ENCODE results near the gene TM6SF1. TPM values are rescaled to one million over a fixed set of nuclear protein-coding genes. Genes with fewer than 3 reads are reported as not detected.

TM6SF1 gene
- total RNA-seq, 4 donors from 2014 or later, result 7.8 to 19.9 (median 12.8) TPM

DNA sequence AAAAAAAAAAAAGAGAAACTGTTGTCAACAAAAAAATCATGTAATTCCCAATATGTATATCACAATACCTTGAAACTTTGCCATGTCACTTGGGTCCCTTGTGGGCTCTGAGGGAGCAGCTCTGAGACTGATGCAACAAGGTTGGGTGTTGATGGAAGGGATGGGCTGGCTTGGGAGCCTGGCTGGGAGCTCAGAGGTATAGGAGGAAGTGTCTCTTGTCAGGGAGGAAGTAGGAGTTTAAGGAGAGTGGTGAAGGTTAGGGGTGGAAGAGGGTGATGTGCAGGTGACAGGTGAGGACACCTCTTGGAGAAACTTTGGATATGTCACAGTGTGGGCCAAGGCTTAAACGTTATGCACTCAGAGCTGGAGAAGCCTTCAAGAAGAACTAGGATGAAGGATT, 2.0 kb upstream of the TM6SF1 start:
- intact Hi-C loops (cut with DNase I), result no loop called here

DNA sequence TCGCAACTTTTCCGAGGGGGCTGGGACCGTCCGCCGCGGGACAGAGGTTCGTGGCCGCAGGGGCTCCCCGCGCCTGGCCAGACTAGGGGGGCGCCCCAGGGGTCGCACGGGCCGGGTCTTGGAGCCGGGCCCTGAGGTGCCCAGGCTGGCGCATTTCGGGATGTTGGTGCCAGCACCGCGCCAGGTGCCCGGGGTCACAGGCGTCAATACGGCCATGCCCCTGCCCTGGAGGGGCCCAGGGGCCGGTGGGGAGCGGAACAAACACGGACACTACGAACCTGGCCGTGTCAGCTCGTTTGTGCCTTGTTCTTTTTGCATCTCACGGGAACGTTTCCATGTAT, 366 bp downstream of the TM6SF1 start:
- Histone ChIP-seq H3K4me3 (replicated peaks in 1 of 3) (peak overlapping the region; percentile 7 to 48 (median 27)), H3K9me3 (no peaks in the 10 kb centered on the region), H3K27ac (peak overlapping the region; percentile 15 to 61 (median 28)), H3K36me3 (no peaks in the 10 kb centered on the region), H3K4me1 (peaks cover 9 to 34% of the 10 kb centered on the region in 2 donors), H3K27me3 (no peaks in the 10 kb centered on the region)
- intact Hi-C loops (cut with DNase I), result no loop called here
- TF ChIP-seq POLR2A (IDR thresholded peaks at IDR 0.05), result no peak
- TF ChIP-seq, protein P1, sequence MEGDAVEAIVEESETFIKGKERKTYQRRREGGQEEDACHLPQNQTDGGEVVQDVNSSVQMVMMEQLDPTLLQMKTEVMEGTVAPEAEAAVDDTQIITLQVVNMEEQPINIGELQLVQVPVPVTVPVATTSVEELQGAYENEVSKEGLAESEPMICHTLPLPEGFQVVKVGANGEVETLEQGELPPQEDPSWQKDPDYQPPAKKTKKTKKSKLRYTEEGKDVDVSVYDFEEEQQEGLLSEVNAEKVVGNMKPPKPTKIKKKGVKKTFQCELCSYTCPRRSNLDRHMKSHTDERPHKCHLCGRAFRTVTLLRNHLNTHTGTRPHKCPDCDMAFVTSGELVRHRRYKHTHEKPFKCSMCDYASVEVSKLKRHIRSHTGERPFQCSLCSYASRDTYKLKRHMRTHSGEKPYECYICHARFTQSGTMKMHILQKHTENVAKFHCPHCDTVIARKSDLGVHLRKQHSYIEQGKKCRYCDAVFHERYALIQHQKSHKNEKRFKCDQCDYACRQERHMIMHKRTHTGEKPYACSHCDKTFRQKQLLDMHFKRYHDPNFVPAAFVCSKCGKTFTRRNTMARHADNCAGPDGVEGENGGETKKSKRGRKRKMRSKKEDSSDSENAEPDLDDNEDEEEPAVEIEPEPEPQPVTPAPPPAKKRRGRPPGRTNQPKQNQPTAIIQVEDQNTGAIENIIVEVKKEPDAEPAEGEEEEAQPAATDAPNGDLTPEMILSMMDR (IDR thresholded peaks at IDR 0.05), result no peak
- WGBS, 2 donors, result 14 to 19% methylated on average over 10 to 19 of the region's 30 CpGs
- no peak for DNase-seq

More for the DNA sequence above, 2.0 kb upstream of the TM6SF1 start:
- no peaks in the 10 kb centered on the region for H3K36me3 ChIP-seq
- no peak for TF ChIP-seq POLR2A (IDR thresholded peaks at IDR 0.05)
- TF ChIP-seq, protein P1 (IDR thresholded peaks at IDR 0.05), result no peak
- DNase-seq, result no peak
- peaks cover 9 to 25% of the 10 kb centered on the region in 2 donors for H3K4me1 ChIP-seq
- 67 to 79% methylated on average over 1 of the region's 1 CpG for WGBS, 2 donors
- no peak overlapping the region for H3K4me3 ChIP-seq (replicated peaks in 1 of 3)
- no peak overlapping the region for H3K27ac ChIP-seq
- no peaks in the 10 kb centered on the region for H3K9me3 ChIP-seq
- no peaks in the 10 kb centered on the region for H3K27me3 ChIP-seq

DNA sequence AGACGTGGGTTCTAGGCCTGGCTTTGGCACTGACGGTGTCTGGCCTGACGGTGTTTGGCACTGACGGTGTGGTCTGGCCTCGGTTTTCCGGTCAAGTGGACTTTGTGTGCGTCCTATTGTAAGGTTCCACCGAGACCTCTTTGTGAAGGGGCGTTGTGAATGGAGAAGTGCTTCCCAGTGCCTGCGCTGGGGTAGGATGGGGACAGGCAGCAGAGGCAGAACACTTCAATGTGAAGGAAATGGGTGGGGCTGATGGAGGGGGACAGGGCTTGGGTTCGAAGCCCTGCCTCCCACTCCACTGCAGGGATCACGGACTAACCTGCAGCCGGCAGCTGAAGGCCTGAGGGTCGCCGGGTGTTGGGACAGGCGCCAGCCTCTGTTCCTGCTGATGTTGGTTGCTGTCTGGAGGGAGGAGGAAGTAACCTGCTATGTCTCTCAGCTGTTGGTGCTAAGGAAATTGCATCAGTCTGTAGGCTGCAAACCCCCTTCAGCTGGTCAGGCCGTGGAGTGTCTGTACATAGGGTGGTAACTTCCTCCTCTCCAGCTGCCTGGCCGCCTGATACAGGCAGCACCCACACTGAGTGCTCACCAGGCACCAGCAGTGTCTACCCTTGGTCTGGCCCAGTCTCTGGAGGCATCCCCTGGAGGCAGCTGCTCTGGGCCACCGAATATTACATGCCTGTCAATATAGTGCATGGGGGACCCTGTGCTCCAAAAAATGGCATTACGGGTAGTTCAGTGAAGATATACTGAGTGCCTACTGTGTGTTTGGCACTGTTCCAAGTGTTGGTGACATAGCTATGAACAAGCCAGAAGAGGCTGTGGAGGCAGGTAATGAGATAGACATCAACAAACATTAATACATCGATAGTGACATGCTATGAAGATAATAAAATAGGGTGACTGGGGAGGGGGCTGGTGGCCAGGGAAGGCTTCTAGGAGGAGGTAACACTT, 1.1 kb downstream of the TM6SF1 start:
- Histone ChIP-seq H3K36me3 (no peaks in the 10 kb centered on the region), H3K27ac (peak overlapping the region; percentile 28 to 61 (median 39)), H3K9me3 (no peaks in the 10 kb centered on the region), H3K4me3 (replicated peaks in 1 of 3) (peak overlapping the region; percentile 7 to 48 (median 27)), H3K4me1 (peaks cover 9 to 39% of the 10 kb centered on the region in 2 donors), H3K27me3 (no peaks in the 10 kb centered on the region)
- no peak for TF ChIP-seq POLR2A (IDR thresholded peaks at IDR 0.05)
- TF ChIP-seq, protein P1 (IDR thresholded peaks at IDR 0.05), result no peak
- intact Hi-C loops (cut with DNase I), result no loop called here
- 48 to 51% methylated on average over 18 to 20 of the region's 21 CpGs for WGBS, 2 donors
- DNase-seq, result peak; percentile 22 to 25

DNA sequence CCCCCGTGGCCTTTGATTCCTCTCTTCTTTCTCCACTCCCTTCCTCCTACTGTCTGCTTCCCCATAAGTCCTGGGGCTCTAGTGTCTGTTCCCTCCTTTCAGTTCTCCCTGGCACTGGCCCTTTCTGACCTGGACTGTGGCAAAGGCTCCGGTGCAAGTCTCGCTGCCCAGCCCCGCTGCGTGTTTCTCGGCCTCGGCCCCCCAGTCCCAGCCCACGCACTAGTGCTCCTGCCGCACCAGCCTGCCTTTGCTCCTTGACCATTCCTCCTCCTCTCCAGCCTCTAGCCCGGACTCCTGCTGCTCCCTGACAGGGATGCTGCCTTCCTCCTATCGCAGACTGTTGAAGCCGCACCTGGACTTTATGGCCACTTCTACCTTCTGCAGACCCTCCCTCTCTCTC, 2.1 kb downstream of the TM6SF1 start:
- Histone ChIP-seq H3K4me1 (peaks cover 9 to 42% of the 10 kb centered on the region in 2 donors), H3K9me3 (no peaks in the 10 kb centered on the region), H3K36me3 (no peaks in the 10 kb centered on the region), H3K27ac (no peak overlapping the region), H3K27me3 (no peaks in the 10 kb centered on the region), H3K4me3 (replicated peaks in 1 of 3) (no peak overlapping the region)
- intact Hi-C loops (cut with DNase I), result no loop called here
- no peak for DNase-seq
- TF ChIP-seq, protein P1 (IDR thresholded peaks at IDR 0.05), result no peak
- TF ChIP-seq POLR2A (IDR thresholded peaks at IDR 0.05), result no peak
- 86 to 89% methylated on average over 12 of the region's 12 CpGs for WGBS, 2 donors

DNA sequence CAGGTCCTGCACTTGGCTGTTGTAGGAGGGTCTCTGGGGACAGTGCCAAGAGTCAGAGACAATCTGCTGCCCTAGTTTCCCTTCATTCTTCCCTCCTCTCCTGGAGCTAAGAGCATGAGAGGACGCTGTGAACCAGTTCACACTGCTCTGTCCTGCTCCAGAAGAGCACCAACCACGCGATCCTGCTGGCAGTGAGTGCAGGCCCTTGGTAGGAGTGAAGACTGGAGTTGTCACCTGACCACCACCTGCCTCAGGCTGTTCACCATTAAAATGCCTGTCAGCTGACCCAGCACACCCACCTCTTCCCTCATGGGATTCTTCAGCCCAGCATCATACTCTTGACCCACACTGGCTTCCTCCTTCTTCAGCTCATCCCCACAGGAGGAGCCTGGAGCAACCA, 2.9 kb downstream of the TM6SF1 start:
- DNase-seq, result peak; percentile 65 to 70
- no peak overlapping the region for H3K4me3 ChIP-seq (replicated peaks in 1 of 3)
- TF ChIP-seq, protein P1 (IDR thresholded peaks at IDR 0.05), result no peak
- TF ChIP-seq POLR2A (IDR thresholded peaks at IDR 0.05), result no peak
- no peak overlapping the region for H3K27ac ChIP-seq
- no peaks in the 10 kb centered on the region for H3K36me3 ChIP-seq
- no peaks in the 10 kb centered on the region for H3K9me3 ChIP-seq
- H3K4me1 ChIP-seq, result peaks cover 9 to 42% of the 10 kb centered on the region in 2 donors
- 47 to 57% methylated on average over 3 of the region's 3 CpGs for WGBS, 2 donors
- H3K27me3 ChIP-seq, result no peaks in the 10 kb centered on the region
- intact Hi-C loops (cut with DNase I), result no loop called here

All from thyroid gland (tissue), 4 donors.